Testis (tissue), 3 donors: Measurements from ENCODE around the gene POFUT1. TPM values are rescaled to one million over a fixed set of nuclear protein-coding genes. Genes with fewer than 3 reads are reported as not detected.
"Not testable (repeated sequence)": the region's sequence is repeated elsewhere in the genome, so short reads cannot be mapped to it uniquely, and the experiment has no call there.

Source experiments
- DNase-seq: peaks from one replicate; pipeline ENCODE4 v3.0.0-alpha.2; 2019
- H3K27ac ChIP-seq, 2 donors: fragments of 200-600 bp; sonication (generic); one replicate each; pipeline ENCODE4 v1.5.1; 2019
- H3K27me3 ChIP-seq: fragments of 200-600 bp; sonication (generic); one replicate; pipeline ENCODE4 v1.5.1; 2019
- H3K36me3 ChIP-seq: fragments of 200-600 bp; sonication (generic); one replicate; pipeline ENCODE4 v1.5.1; 2017; ENCODE audit warnings: low read depth; ENCODE audit errors: missing control alignments
- H3K4me1 ChIP-seq: fragments of 200-600 bp; sonication (generic); one replicate; pipeline ENCODE4 v1.5.1; 2019
- H3K4me3 ChIP-seq, 2 donors: fragments of 200-600 bp; sonication (generic); one replicate each; pipeline ENCODE4 v1.5.1; 2017 to 2019
- H3K9me3 ChIP-seq: fragments of 200-600 bp; sonication (generic); one replicate; pipeline ENCODE4 v1.5.1; 2017
- POLR2A ChIP-seq: fragments of 450-650 bp; IDR thresholded peaks from one replicate; pipeline ENCODE4 v1.6.1; 2017; ENCODE audit warnings: antibody characterized with exemption, mild to moderate bottlenecking, moderate library complexity
- WGBS, 2 donors: methylation state at CpG; one replicate each; pipeline ENCODE4 v1.1.5; 2018; 5-methylcytosine and 5-hydroxymethylcytosine counted together
- intact Hi-C: fragments of 100-400 bp; cut with DNase I; formaldehyde crosslinking; loops from one replicate; pipeline ENCODE4 v1.15.1; 2023; ENCODE audit warnings: low total_unique reads
- polyA plus RNA-seq: library from polyadenylated mRNA; stranded (reverse); fragments of 350-450 nt; fragmentation: Illumina TruSeq; extraction: RNeasy Lipid Tissue Mini Kit (QIAGEN cat#74804); gene quantifications from one replicate; pipeline ENCODE4 v1.2.3, GENCODE V29; 2014; ENCODE audit warnings: low read depth, low replicate concordance; ENCODE audit not compliant: insufficient read depth
- total RNA-seq, 2 donors: library from RNA; depleted of rRNA; stranded (reverse); fragments of >200 nt; gene quantifications; one replicate each; pipeline ENCODE4 v1.2.3, GENCODE V29; 2016
- TF ChIP-seq, protein P1 (sequence below), 3 experiments: fragments of 450-650 bp in 2 of 3; fragments of 200-600 bp in 1 of 3; sonication (generic) in 1 of 3; IDR thresholded peaks; one replicate each; pipeline ENCODE4 v1.5.1; 2016 to 2019; ENCODE audit warnings: antibody characterized with exemption in 3 of 3, mild to moderate bottlenecking in 2 of 3, moderate library complexity in 1 of 3

Gene POFUT1
- total and polyA plus RNA-seq, 3 donors from 2014 or later, result 31.0 to 54.2 (median 46.6) TPM

- DNase-seq, result no peak
- Histone ChIP-seq H3K4me1 (peaks cover 14% of the 10 kb centered on the region), H3K27ac (no peak overlapping the region), H3K27me3 (no peaks in the 10 kb centered on the region), H3K4me3 (no peak overlapping the region), H3K36me3 (no peaks in the 10 kb centered on the region), H3K9me3 (no peaks in the 10 kb centered on the region)
- intact Hi-C loops, result no loop called here
- WGBS, 2 donors, result 73 to 79% methylated on average over 7 of the region's 7 CpGs
- TF ChIP-seq POLR2A, result no peak
- TF ChIP-seq, protein P1, sequence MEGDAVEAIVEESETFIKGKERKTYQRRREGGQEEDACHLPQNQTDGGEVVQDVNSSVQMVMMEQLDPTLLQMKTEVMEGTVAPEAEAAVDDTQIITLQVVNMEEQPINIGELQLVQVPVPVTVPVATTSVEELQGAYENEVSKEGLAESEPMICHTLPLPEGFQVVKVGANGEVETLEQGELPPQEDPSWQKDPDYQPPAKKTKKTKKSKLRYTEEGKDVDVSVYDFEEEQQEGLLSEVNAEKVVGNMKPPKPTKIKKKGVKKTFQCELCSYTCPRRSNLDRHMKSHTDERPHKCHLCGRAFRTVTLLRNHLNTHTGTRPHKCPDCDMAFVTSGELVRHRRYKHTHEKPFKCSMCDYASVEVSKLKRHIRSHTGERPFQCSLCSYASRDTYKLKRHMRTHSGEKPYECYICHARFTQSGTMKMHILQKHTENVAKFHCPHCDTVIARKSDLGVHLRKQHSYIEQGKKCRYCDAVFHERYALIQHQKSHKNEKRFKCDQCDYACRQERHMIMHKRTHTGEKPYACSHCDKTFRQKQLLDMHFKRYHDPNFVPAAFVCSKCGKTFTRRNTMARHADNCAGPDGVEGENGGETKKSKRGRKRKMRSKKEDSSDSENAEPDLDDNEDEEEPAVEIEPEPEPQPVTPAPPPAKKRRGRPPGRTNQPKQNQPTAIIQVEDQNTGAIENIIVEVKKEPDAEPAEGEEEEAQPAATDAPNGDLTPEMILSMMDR (IDR thresholded peaks at IDR 0.05), result no peak
Observed at GRCh38 chr20:32195581-32195980, 12.1 kb upstream of the POFUT1 start.

- H3K4me1 ChIP-seq, result peaks cover 14% of the 10 kb centered on the region
- DNase-seq, H3K36me3 ChIP-seq, H3K4me3 ChIP-seq, H3K9me3 ChIP-seq, H3K27ac ChIP-seq, H3K27me3 ChIP-seq, intact Hi-C loops: not testable (repeated sequence)
- 96 to 98% methylated on average over 10 to 11 of the region's 11 CpGs for WGBS, 2 donors
Observed at GRCh38 chr20:32196613-32197012, 11.1 kb upstream of the POFUT1 start.

DNA sequence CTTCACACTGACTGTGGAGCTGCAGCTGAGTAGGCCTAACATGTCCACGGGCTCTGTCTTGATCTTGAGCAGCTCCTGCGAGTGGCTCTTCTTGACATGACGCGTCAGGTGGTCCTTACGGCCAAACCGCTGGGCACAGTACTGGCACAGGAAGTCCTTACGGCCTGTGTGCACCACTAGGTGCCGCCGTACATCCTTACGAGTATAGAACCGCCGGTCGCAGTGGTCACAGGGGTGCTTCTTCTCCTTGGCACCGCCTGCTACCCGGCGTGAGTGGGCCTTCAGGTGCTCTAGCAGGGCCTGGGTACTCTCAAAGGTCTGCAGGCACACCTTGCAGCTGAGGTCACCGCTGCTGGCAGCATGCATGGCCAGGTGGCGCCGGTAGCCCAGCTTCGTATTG lies 10.5 kb upstream of the POFUT1 start:
- DNase-seq, H3K4me1 ChIP-seq, H3K27ac ChIP-seq, H3K4me3 ChIP-seq, H3K36me3 ChIP-seq, intact Hi-C loops, H3K9me3 ChIP-seq, H3K27me3 ChIP-seq: not testable (repeated sequence)
- WGBS, 2 donors, result 93 to 97% methylated on average over 8 to 20 of the region's 20 CpGs

DNA sequence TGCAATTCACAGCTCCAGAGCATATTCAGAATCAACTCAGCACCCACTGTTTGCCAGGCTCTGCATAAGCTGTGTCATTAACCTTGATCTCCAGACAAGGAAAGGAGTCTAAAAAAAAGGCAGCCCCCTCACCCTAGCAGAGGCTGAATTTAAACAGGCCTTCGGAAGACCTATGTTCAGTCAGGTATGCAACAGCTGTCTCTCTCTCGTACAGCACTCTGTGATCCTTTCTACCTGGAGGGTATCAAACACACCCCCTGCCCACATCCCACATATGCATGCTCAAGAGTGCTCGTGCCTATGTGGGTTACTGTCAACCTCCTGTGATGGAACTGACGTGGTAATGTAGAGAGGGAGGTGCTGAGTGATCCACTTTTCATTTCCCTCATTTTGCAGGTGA lies 8.7 kb upstream of the POFUT1 start:
- intact Hi-C loops, result no loop called here
- peaks cover 12% of the 10 kb centered on the region for H3K4me1 ChIP-seq
- TF ChIP-seq, protein P1 (IDR thresholded peaks at IDR 0.05), result no peak
- no peak for TF ChIP-seq POLR2A
- no peaks in the 10 kb centered on the region for H3K9me3 ChIP-seq
- 63 to 85% methylated on average over 4 of the region's 4 CpGs for WGBS, 2 donors
- no peaks in the 10 kb centered on the region for H3K36me3 ChIP-seq
- DNase-seq, result no peak
- H3K4me3 ChIP-seq, result no peak overlapping the region
- H3K27ac ChIP-seq, result no peak overlapping the region
- H3K27me3 ChIP-seq, result no peaks in the 10 kb centered on the region

DNA sequence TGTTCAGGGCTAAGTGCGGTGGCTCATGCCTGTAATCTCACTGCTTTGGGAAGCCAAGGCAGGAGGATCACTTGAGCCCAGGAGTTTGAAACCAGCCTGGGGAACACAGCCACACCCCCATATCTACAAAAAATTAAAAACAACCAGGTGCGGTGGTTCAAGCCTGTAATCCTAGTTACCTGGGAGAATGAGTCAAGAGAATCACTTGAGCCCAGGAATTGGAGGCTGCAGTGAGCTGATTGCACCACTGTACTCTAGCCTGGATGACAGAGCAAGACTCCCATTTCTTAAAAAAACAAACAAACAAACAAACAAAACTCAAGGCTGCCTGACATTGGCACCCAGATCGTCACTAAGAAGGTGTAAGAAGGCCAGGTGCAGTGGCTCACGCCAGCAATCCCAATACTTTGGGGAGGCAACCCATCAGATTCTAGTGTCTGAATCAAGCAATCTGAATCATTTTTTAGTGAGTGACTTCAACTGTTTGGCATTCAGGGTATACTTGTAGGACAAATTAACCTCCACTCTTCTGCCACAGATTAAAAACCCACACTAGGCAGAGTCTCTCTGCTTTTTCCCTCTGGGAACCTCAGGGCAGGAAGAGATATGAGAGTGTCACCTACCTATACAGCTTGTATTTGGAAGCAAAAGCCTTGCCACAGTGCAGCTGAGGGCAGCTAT lies 6.2 kb upstream of the POFUT1 start:
- WGBS, 2 donors, result 81 to 86% methylated on average over 4 of the region's 4 CpGs
- intact Hi-C loops, result no loop called here

More for the DNA sequence above, 6.2 kb upstream of the POFUT1 start:
- no peak for DNase-seq
- no peak for TF ChIP-seq POLR2A
- TF ChIP-seq, protein P1 (IDR thresholded peaks at IDR 0.05), result no peak
- Histone ChIP-seq H3K4me1 (peaks cover 35% of the 10 kb centered on the region), H3K27ac (no peak overlapping the region), H3K36me3 (no peaks in the 10 kb centered on the region), H3K4me3 (no peak overlapping the region), H3K27me3 (no peaks in the 10 kb centered on the region), H3K9me3 (no peaks in the 10 kb centered on the region)
